D721Med (cell line): ENCODE data around the gene NDUFS5.

Experiments
- DNase-seq: peaks from one replicate; pipeline ENCODE4 v3.0.0; 2011; ENCODE audit warnings: low spot score; ENCODE audit not compliant: insufficient read length
- FAIRE-seq: peaks from 2 replicates; lab custom pipeline; 2011; peaks lifted over from hg19 to GRCh38; lab: Jason Lieb, UNC
- TF ChIP-seq, protein P1 (sequence below): IDR thresholded peaks from 2 replicates; pipeline ENCODE4 v1.5.1; 2012; ENCODE audit warnings: mild to moderate bottlenecking, control low read depth; ENCODE audit not compliant: insufficient read depth; ENCODE audit errors: missing control alignments

Gene NDUFS5

GRCh38 chr1:39080269-39080826, 54.2 kb downstream of the NDUFS5 start:
- DNase-seq (no peak), FAIRE-seq (no peak)
- TF ChIP-seq, protein P1, sequence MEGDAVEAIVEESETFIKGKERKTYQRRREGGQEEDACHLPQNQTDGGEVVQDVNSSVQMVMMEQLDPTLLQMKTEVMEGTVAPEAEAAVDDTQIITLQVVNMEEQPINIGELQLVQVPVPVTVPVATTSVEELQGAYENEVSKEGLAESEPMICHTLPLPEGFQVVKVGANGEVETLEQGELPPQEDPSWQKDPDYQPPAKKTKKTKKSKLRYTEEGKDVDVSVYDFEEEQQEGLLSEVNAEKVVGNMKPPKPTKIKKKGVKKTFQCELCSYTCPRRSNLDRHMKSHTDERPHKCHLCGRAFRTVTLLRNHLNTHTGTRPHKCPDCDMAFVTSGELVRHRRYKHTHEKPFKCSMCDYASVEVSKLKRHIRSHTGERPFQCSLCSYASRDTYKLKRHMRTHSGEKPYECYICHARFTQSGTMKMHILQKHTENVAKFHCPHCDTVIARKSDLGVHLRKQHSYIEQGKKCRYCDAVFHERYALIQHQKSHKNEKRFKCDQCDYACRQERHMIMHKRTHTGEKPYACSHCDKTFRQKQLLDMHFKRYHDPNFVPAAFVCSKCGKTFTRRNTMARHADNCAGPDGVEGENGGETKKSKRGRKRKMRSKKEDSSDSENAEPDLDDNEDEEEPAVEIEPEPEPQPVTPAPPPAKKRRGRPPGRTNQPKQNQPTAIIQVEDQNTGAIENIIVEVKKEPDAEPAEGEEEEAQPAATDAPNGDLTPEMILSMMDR, result no peak

DNA sequence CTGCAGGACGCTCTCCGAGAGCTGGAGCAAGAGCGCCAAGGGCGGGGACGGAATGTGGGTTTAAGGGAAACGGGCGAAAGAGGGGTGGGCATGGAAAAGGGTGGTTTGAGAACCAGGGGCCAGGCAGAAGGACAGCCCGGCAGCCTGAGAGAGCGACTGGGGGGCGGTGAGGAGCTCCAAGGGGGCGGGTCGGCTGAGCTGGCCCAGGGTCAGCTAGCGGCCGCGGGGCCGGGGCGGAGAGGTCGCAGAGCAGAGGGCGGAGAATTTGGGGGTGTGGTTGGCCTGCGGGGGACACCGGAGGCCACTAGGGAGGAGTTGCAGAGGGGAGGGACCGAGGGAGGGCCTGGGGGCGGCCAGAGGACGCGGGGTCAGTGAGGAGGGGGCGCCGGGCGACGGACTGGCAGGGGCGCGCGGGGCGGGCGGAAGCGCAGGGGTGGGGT, 54.7 kb downstream of the NDUFS5 start:
- DNase-seq, result no peak
- no peak for FAIRE-seq
- TF ChIP-seq, protein P1, result no peak

- TF ChIP-seq, protein P1, result no peak
- no peak for FAIRE-seq
- peak; percentile 38 for DNase-seq
Observed at GRCh38 chr1:39081271-39082009, 55.3 kb downstream of the NDUFS5 start.

- FAIRE-seq (no peak), DNase-seq (no peak)
- TF ChIP-seq, protein P1, result no peak
Observed at GRCh38 chr1:39082010-39082799, 56.1 kb downstream of the NDUFS5 start.

DNA sequence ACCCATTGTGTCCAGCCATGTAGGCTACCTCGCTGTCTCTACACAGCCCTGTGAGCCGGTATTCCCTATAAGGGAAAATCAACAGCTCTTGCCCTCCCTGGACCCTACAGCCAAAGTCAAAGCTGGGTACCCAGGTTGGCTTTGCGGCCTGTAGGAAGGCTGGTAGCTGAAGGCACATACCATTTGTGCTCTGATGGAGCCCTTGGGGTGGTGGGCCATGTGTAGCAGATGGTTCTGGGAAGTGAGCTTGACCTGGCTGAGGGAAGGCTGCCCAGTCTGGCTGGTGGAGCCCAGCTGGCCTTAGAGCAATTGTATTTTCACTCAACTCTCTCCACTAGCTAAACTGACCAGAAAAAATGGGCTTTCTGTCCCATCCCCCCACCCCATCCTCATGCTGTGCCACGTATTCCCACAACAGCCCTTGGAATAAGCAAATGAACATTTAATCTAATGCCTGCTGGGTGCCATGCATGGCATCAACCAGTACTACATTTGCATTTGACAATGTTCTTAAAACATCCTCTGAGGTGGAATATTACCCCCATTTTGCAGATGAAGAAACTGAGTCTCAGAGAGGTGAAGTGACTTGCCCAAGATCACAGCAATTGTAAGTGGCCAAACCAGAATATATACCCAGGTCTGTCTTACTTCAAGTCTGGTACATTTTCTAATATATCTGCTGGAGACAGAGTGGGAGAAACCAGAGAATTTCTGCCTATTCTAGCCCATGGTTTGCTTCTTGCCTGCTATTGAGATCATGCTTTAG, 56.8 kb downstream of the NDUFS5 start:
- TF ChIP-seq, protein P1, result no peak
- FAIRE-seq, result no peak

GRCh38 chr1:39084191-39084590, 58.0 kb downstream of the NDUFS5 start:
- FAIRE-seq, result no peak
- DNase-seq, result no peak
- TF ChIP-seq, protein P1, result no peak

More for the DNA sequence above, 56.8 kb downstream of the NDUFS5 start:
- DNase-seq, result no peak
